Keratinocyte (primary cell): ENCODE results near the gene ANKMY1. TPM values are rescaled to one million over a fixed set of nuclear protein-coding genes. Genes with fewer than 3 reads are reported as not detected.

Experiments
- DNase-seq: peaks from one replicate; pipeline ENCODE4 v3.0.0-alpha.2; 2011; ENCODE audit warnings: low read depth, missing footprints, low spot score
- FAIRE-seq: peaks from 2 replicates; lab custom pipeline; 2011; peaks lifted over from hg19 to GRCh38; lab: Jason Lieb, UNC
- H2AFZ ChIP-seq: 2 replicates; pipeline ENCODE4 v1.6.0; 2012; ENCODE audit warnings: low read length, control low read depth, inconsistent platforms; ENCODE audit not compliant: control insufficient read depth
- H3K27ac ChIP-seq: 2 replicates; pipeline ENCODE4 v1.5.1; 2011; ENCODE audit warnings: low read length; ENCODE audit not compliant: control insufficient read depth, insufficient read depth
- H3K27me3 ChIP-seq: 3 replicates; pipeline ENCODE4 v1.6.0; 2011; ENCODE audit warnings: low read length; ENCODE audit not compliant: control insufficient read depth, insufficient read depth; ENCODE audit errors: extremely low read depth
- H3K36me3 ChIP-seq, 2 experiments: 2 replicates in 1 of 2; 3 replicates in 1 of 2; pipeline ENCODE4 v1.5.1; 2011; ENCODE audit warnings: low read length in 2 of 2, mild to moderate bottlenecking in 1 of 2; ENCODE audit not compliant: control insufficient read depth in 2 of 2, insufficient read depth in 2 of 2; ENCODE audit errors: extremely low read depth in 1 of 2
- H3K4me1 ChIP-seq: 3 replicates; pipeline ENCODE4 v1.5.1; 2011; ENCODE audit warnings: low read length; ENCODE audit not compliant: control insufficient read depth, insufficient read depth; ENCODE audit errors: extremely low read depth
- H3K4me2 ChIP-seq: 3 replicates; pipeline ENCODE4 v1.6.0; 2011; ENCODE audit warnings: low read depth, low read length; ENCODE audit not compliant: control insufficient read depth, insufficient read depth; ENCODE audit errors: extremely low read depth
- H3K4me3 ChIP-seq, 3 experiments: fragments of 200-600 bp in 1 of 3; sonication (generic) in 1 of 3; 2 replicates in 2 of 3; 3 replicates in 1 of 3; pipeline ENCODE4 v1.5.1; 2011 to 2016; ENCODE audit warnings: low read length in 3 of 3, mild to moderate bottlenecking in 3 of 3, control low read depth in 2 of 3, inconsistent platforms in 1 of 3, low read depth in 1 of 3, mixed read lengths in 1 of 3, mixed run types in 1 of 3, moderate library complexity in 1 of 3; ENCODE audit not compliant: control insufficient read depth in 2 of 3, insufficient read depth in 2 of 3; ENCODE audit errors: extremely low read depth in 1 of 3
- H3K79me2 ChIP-seq: 2 replicates; pipeline ENCODE4 v1.6.0; 2012; ENCODE audit warnings: low read length; ENCODE audit not compliant: control insufficient read depth, insufficient read depth
- H3K9ac ChIP-seq: 3 replicates; pipeline ENCODE4 v1.6.0; 2011; ENCODE audit warnings: low read length; ENCODE audit not compliant: control insufficient read depth, insufficient read depth; ENCODE audit errors: extremely low read depth
- H3K9me1 ChIP-seq: 3 replicates; pipeline ENCODE4 v1.6.0; 2011; ENCODE audit warnings: low read length; ENCODE audit not compliant: control insufficient read depth, insufficient read depth; ENCODE audit errors: extremely low read depth
- H3K9me3 ChIP-seq: 2 replicates; pipeline ENCODE4 v1.5.1; 2012; ENCODE audit warnings: low read depth, low read length; ENCODE audit not compliant: control insufficient read depth
- H4K20me1 ChIP-seq: 3 replicates; pipeline ENCODE4 v1.6.0; 2011; ENCODE audit warnings: low read length; ENCODE audit not compliant: control insufficient read depth, insufficient read depth; ENCODE audit errors: extremely low read depth
- EZH2 ChIP-seq: IDR thresholded peaks from one replicate; pipeline ENCODE4 v1.6.1; 2012; ENCODE audit warnings: inconsistent platforms, mild to moderate bottlenecking, low read length, moderate library complexity
- dilution Hi-C: fragments of 300-500 bp; cut with MboI; formaldehyde crosslinking; loops from one replicate; pipeline ENCODE4 v1.7.0; 2020; ENCODE audit warnings: low sequenced_read_pairs; ENCODE audit not compliant: extremely low pct_ligation_motif_present
- polyA plus RNA-seq, 5 experiments: library from polyadenylated mRNA; depleted of rRNA in 3 of 5; stranded (reverse) in 3 of 5; stranded (forward) in 1 of 5; unstranded in 1 of 5; fragments of >200 nt; gene quantifications; 1 replicate in 1 of 5; 2 replicates in 3 of 5; 3 replicates in 1 of 5; pipeline versions ENCODE4 v1.2.1 to v1.2.3, GENCODE V29; 2011 to 2012; ENCODE audit warnings: missing spikeins in 2 of 5, low read depth in 1 of 5, low replicate concordance in 1 of 5
- TF ChIP-seq, protein P1 (sequence below), 3 experiments: IDR thresholded peaks in 1 of 3; conservative IDR thresholded peaks in 1 of 3; optimal IDR thresholded peaks in 1 of 3; 2 replicates in 2 of 3; 3 replicates in 1 of 3; pipeline versions ENCODE3 to v1.5.1; 2011; ENCODE audit warnings: low read length in 3 of 3, mild to moderate bottlenecking in 3 of 3, moderate library complexity in 2 of 3, control low read depth in 1 of 3, inconsistent platforms in 1 of 3; ENCODE audit not compliant: insufficient read depth in 2 of 3; ENCODE audit errors: extremely low read depth in 1 of 3

ANKMY1 gene
- polyA plus RNA-seq, 1 donor (not counting 4 experiments of a cell fraction or from before 2014, with no cell fraction given), result 3.3 TPM

GRCh38 chr2:240599141-240599583, 41.4 kb upstream of the ANKMY1 start:
- Histone ChIP-seq H3K36me3 (peaks cover 14 to 16% of the 10 kb centered on the region in 2 experiments), H3K4me3 (no peak overlapping the region), H3K27ac (no peak overlapping the region), H4K20me1 (peaks cover 11% of the 10 kb centered on the region), H2AFZ (no peak overlapping the region), H3K9ac (no peak overlapping the region), H3K27me3 (no peaks in the 10 kb centered on the region), H3K4me2 (no peak overlapping the region), H3K79me2 (no peaks in the 10 kb centered on the region), H3K9me1 (no peaks in the 10 kb centered on the region), H3K4me1 (no peaks in the 10 kb centered on the region), H3K9me3 (no peaks in the 10 kb centered on the region)
- TF ChIP-seq, protein P1, sequence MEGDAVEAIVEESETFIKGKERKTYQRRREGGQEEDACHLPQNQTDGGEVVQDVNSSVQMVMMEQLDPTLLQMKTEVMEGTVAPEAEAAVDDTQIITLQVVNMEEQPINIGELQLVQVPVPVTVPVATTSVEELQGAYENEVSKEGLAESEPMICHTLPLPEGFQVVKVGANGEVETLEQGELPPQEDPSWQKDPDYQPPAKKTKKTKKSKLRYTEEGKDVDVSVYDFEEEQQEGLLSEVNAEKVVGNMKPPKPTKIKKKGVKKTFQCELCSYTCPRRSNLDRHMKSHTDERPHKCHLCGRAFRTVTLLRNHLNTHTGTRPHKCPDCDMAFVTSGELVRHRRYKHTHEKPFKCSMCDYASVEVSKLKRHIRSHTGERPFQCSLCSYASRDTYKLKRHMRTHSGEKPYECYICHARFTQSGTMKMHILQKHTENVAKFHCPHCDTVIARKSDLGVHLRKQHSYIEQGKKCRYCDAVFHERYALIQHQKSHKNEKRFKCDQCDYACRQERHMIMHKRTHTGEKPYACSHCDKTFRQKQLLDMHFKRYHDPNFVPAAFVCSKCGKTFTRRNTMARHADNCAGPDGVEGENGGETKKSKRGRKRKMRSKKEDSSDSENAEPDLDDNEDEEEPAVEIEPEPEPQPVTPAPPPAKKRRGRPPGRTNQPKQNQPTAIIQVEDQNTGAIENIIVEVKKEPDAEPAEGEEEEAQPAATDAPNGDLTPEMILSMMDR (optimal IDR thresholded peaks at IDR 0.05 in 1 of 3, IDR thresholded peaks at IDR 0.05 in 1 of 3, conservative IDR thresholded peaks at IDR 0.05 in 1 of 3; ENCODE audit: extremely low read depth in 1 of 3, insufficient read depth in 2 of 3, low read length in 3 of 3), result no peak
- TF ChIP-seq EZH2, result no peak
- FAIRE-seq, result no peak
- dilution Hi-C loops, result no loop called here
- no peak for DNase-seq

DNA sequence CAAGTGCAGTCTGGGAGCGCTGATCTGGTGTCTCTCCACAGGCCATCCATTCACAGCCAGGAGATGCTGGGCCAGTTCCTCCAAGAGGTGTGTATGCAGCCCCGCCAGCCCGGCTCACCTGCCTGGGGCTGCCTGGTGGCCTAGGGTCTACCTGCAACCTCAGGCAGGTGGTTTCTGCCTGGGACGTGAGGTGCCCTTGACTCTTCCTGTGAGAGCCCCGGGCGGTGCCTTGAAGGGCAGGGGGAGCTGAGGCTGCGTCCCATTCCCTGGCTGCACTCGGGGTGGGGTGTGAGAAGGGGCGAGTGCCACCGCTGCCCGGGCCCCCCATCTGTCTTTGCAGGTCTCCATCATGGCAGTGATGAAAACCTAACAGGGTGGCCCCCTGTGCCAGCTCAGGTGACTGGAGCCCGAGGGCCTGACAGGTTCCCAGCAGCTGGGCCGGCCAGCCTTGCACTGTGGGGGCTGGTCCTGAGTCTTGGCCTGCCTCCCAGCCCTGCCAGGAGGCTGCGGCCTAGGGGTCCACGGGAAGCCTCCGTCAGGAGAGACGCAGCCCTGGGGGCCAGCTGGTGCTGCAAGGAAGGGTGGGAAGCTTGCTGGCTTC, 40.6 kb upstream of the ANKMY1 start:
- H3K4me3 ChIP-seq, result no peak overlapping the region
- dilution Hi-C loops, result no loop called here
- H2AFZ ChIP-seq, result no peak overlapping the region
- H3K27ac ChIP-seq, result no peak overlapping the region
- H3K9me3 ChIP-seq, result no peaks in the 10 kb centered on the region
- peaks cover 14 to 19% of the 10 kb centered on the region in 2 experiments for H3K36me3 ChIP-seq
- FAIRE-seq (no peak), DNase-seq (no peak)
- H3K9ac ChIP-seq, result no peak overlapping the region
- TF ChIP-seq, protein P1 (optimal IDR thresholded peaks at IDR 0.05 in 1 of 3, IDR thresholded peaks at IDR 0.05 in 1 of 3, conservative IDR thresholded peaks at IDR 0.05 in 1 of 3; ENCODE audit: extremely low read depth in 1 of 3, insufficient read depth in 2 of 3, low read length in 3 of 3), result no peak
- TF ChIP-seq EZH2, result no peak
- peaks cover under 1% of the 10 kb centered on the region for H3K79me2 ChIP-seq
- H3K4me1 ChIP-seq, result no peaks in the 10 kb centered on the region
- H4K20me1 ChIP-seq, result peaks cover 14% of the 10 kb centered on the region
- H3K27me3 ChIP-seq, result no peaks in the 10 kb centered on the region
- H3K4me2 ChIP-seq, result no peak overlapping the region
- no peaks in the 10 kb centered on the region for H3K9me1 ChIP-seq
